Liver (tissue), 9 donors: ENCODE results near the gene ABHD12. TPM values are rescaled to one million over a fixed set of nuclear protein-coding genes. Genes with fewer than 3 reads are reported as not detected.
A peak's percentile ranks its signal among the peaks of the same experiment; 100 is the strongest.

Source experiments
- DNase-seq: peaks from one replicate; pipeline ENCODE4 v3.0.0-alpha.2; 2017; ENCODE audit warnings: low spot score
- H3K27ac ChIP-seq, 2 donors: one replicate each; pipeline ENCODE4 v1.7.0; 2013; ENCODE audit warnings: inconsistent platforms in 2 of 2, low read length in 2 of 2, control low read depth in 1 of 2, low read depth in 1 of 2, mild to moderate bottlenecking in 1 of 2
- H3K27me3 ChIP-seq, 4 donors: one replicate each; pipeline versions ENCODE4 v1.6.1 to v1.7.0; 2013; ENCODE audit warnings: low read length in 3 of 4, inconsistent platforms in 1 of 4, mild to moderate bottlenecking in 1 of 4, moderate library complexity in 1 of 4; ENCODE audit not compliant: control insufficient read depth in 4 of 4, insufficient read depth in 4 of 4
- H3K36me3 ChIP-seq, 4 donors: one replicate each; pipeline versions ENCODE4 v1.6.1 to v1.7.0; 2013; ENCODE audit warnings: low read length in 3 of 4, mild to moderate bottlenecking in 3 of 4, low read depth in 1 of 4, moderate library complexity in 1 of 4; ENCODE audit not compliant: control insufficient read depth in 4 of 4, insufficient read depth in 3 of 4
- H3K4me1 ChIP-seq, 4 donors: one replicate each; pipeline versions ENCODE4 v1.6.1 to v1.7.0; 2013; ENCODE audit warnings: low read length in 3 of 4, mild to moderate bottlenecking in 3 of 4, moderate library complexity in 1 of 4; ENCODE audit not compliant: control insufficient read depth in 4 of 4, insufficient read depth in 4 of 4
- H3K4me3 ChIP-seq, 3 donors: one replicate each; pipeline versions ENCODE4 v1.6.1 to v1.7.0; 2013; ENCODE audit warnings: low read length in 3 of 3, control low read depth in 1 of 3, low read depth in 1 of 3, mild to moderate bottlenecking in 1 of 3
- H3K9ac ChIP-seq, 2 donors: one replicate each; pipeline ENCODE4 v1.7.0; 2013; ENCODE audit warnings: low read length in 2 of 2, mild to moderate bottlenecking in 2 of 2, moderate library complexity in 2 of 2, control low read depth in 1 of 2, low read depth in 1 of 2
- H3K9me3 ChIP-seq, 4 donors: one replicate each; pipeline versions ENCODE4 v1.6.1 to v1.7.0; 2013; ENCODE audit warnings: low read length in 3 of 4; ENCODE audit not compliant: control insufficient read depth in 4 of 4
- ATF3 ChIP-seq: IDR thresholded peaks from 2 replicates; pipeline ENCODE4 v1.6.1; 2016; ENCODE audit warnings: antibody characterized with exemption
- CTCF ChIP-seq: fragments of 150-350 bp; IDR thresholded peaks from 2 replicates; pipeline ENCODE4 v1.5.1; 2017; ENCODE audit warnings: improper control_type of control experiment, low read depth, low read length; ENCODE audit not compliant: missing input control
- EGR1 ChIP-seq, 2 donors: IDR thresholded peaks; 2 replicates each; pipeline ENCODE4 v1.6.1; 2016 to 2018; ENCODE audit warnings: antibody characterized with exemption in 2 of 2, low read depth in 2 of 2
- FOXA1 ChIP-seq: IDR thresholded peaks from 2 replicates; pipeline ENCODE4 v1.6.1; 2016; ENCODE audit warnings: antibody characterized with exemption
- FOXA2 ChIP-seq: IDR thresholded peaks from 2 replicates; pipeline ENCODE4 v1.6.1; 2016; ENCODE audit warnings: antibody characterized with exemption
- GABPA ChIP-seq, 2 donors: IDR thresholded peaks in 1 of 2; conservative IDR thresholded peaks in 1 of 2; 2 replicates each; pipeline ENCODE4 v1.6.1; 2016; ENCODE audit warnings: antibody characterized with exemption in 2 of 2, mild to moderate bottlenecking in 1 of 2, moderate library complexity in 1 of 2
- HNF4A ChIP-seq, 2 donors: conservative IDR thresholded peaks; 2 replicates each; pipeline ENCODE4 v1.6.1; 2016; ENCODE audit warnings: antibody characterized with exemption in 2 of 2, mild to moderate bottlenecking in 2 of 2
- HNF4G ChIP-seq: IDR thresholded peaks from 2 replicates; pipeline ENCODE4 v1.6.1; 2016; ENCODE audit warnings: antibody characterized with exemption
- MAX ChIP-seq: IDR thresholded peaks from 2 replicates; pipeline ENCODE4 v1.6.1; 2016; ENCODE audit warnings: antibody characterized with exemption
- NR2F2 ChIP-seq: IDR thresholded peaks from 2 replicates; pipeline ENCODE4 v1.6.1; 2016; ENCODE audit warnings: antibody characterized with exemption
- RAD21 ChIP-seq, 2 donors: IDR thresholded peaks; 2 replicates each; pipeline ENCODE4 v1.6.1; 2016; ENCODE audit warnings: antibody characterized with exemption in 2 of 2, mild to moderate bottlenecking in 2 of 2
- REST ChIP-seq: IDR thresholded peaks from 2 replicates; pipeline ENCODE4 v1.6.1; 2016; ENCODE audit warnings: antibody characterized with exemption, mild to moderate bottlenecking
- RXRA ChIP-seq, 2 donors: IDR thresholded peaks; 2 replicates each; pipeline ENCODE4 v1.6.1; 2017 to 2018; ENCODE audit warnings: antibody characterized with exemption in 2 of 2, mild to moderate bottlenecking in 1 of 2
- SP1 ChIP-seq: IDR thresholded peaks from 2 replicates; pipeline ENCODE4 v1.6.1; 2018; ENCODE audit warnings: antibody characterized with exemption, mild to moderate bottlenecking
- TAF1 ChIP-seq: conservative IDR thresholded peaks from 2 replicates; pipeline ENCODE4 v1.6.1; 2016; ENCODE audit warnings: antibody characterized with exemption, mild to moderate bottlenecking
- YY1 ChIP-seq: IDR thresholded peaks from 2 replicates; pipeline ENCODE4 v1.6.1; 2016; ENCODE audit warnings: antibody characterized with exemption, mild to moderate bottlenecking
- ZBTB33 ChIP-seq: IDR thresholded peaks from 2 replicates; pipeline ENCODE4 v1.6.1; 2016; ENCODE audit warnings: antibody characterized with exemption
- WGBS: extraction: QIAGEN DNeasy Blood & Tissue Kit; methylation state at CpG from one replicate; pipeline ENCODE4 v1.1.7; 2013; 5-methylcytosine and 5-hydroxymethylcytosine counted together
- polyA plus RNA-seq, 2 donors: library from polyadenylated mRNA; stranded (reverse) in 1 of 2; unstranded in 1 of 2; fragments of 200-250 nt in 1 of 2; fragments of >200 nt in 1 of 2; fragmentation: Nextera tagmentation in 1 of 2; extraction: Ambion mirVana in 1 of 2; gene quantifications; one replicate each; pipeline versions ENCODE4 v1.2.1 to v1.2.3, GENCODE V29; 2013 to 2015
- total RNA-seq, 2 donors: library from RNA; depleted of rRNA; stranded (reverse); fragments of >200 nt; gene quantifications; one replicate each; pipeline ENCODE4 v1.2.3, GENCODE V29; 2014
- donor health status: healthy.
- donor health status: healthy.
- donor health status: healthy.
- donor health status: healthy.
- donor health status: healthy.

Gene ABHD12
- total and polyA plus RNA-seq, 4 donors: 11.1 to 15.4 (median 12.9) TPM

- TF ChIP-seq REST: no peak
- TF ChIP-seq HNF4G: no peak
Measured at GRCh38 chr20:25408170-25408547, 17.5 kb upstream of the ABHD12 start (continued).

GRCh38 chr20:25407311-25408169 lies 16.9 kb upstream of the ABHD12 start, which contains the start of gene GINS1:
GINS1 (plus strand) TSS chr20:25407673; CDS start chr20:25407821, 148 bp downstream.
- Histone ChIP-seq H3K4me3 (peak within 1 kb of the TSS; percentile 52 to 80 (median 59)), H3K9ac (peak within 1 kb of the TSS in 1 of 2 donors; percentile 4), H3K9me3 (peaks cover 3 to 7% (median 3%) of the 10 kb centered on the region in 4 donors), H3K27ac (no peak within 1 kb of the TSS), H3K36me3 (no peaks in the 10 kb centered on the region), H3K4me1 (peaks cover 1 to 10% (median 9%) of the 10 kb centered on the region in 4 donors), H3K27me3 (no peaks in the 10 kb centered on the region)
- 2% methylated on average over 56 of the region's 56 CpGs for WGBS
- DNase-seq: peak; percentile 84
- TF ChIP-seq FOXA2 (no peak), HNF4G (no peak), MAX (peak; percentile 81), NR2F2 (no peak), ZBTB33 (peak; percentile 82), TAF1 (peak; percentile 56), SP1 (peak; percentile 58), HNF4A (conservative IDR thresholded peaks at IDR 0.05) (peak in 1 of 2 donors; percentile 7), GABPA (IDR thresholded peaks at IDR 0.05 in 1 of 2, conservative IDR thresholded peaks at IDR 0.05 in 1 of 2) (peak in 1 of 2 donors; percentile 29), CTCF (no peak), ATF3 (peak; percentile 35), RXRA (IDR thresholded peaks at IDR 0.05) (peak; percentile 33), EGR1 (IDR thresholded peaks at IDR 0.05; ENCODE audit: low read depth in 2 of 2) (peak in 1 of 2 donors; percentile 13), RAD21 (IDR thresholded peaks at IDR 0.05) (peak; percentile 28 to 47), FOXA1 (no peak), YY1 (peak; percentile 80)
